ENCODE data around the gene LAMTOR5. TPM values are rescaled to one million over a fixed set of nuclear protein-coding genes. Genes with fewer than 3 reads are reported as not detected.

The LAMTOR5 gene
- total RNA-seq, 1 donor from 2014 or later, result 29.5 TPM

GRCh38 chr1:110433803-110434202, 26.3 kb upstream of the LAMTOR5 start:
- FAIRE-seq, result no peak
- Histone ChIP-seq H3K27me3 (ENCODE audit: control insufficient read depth, insufficient read depth, low read length) (peaks cover 10% of the 10 kb centered on the region), H3K4me3 (ENCODE audit: low read depth, low read length) (no peak overlapping the region), H3K36me3 (ENCODE audit: control insufficient read depth, insufficient read depth, low read length) (no peaks in the 10 kb centered on the region)
- peak; percentile 73 for DNase-seq (ENCODE audit: low read depth)
- TF ChIP-seq, protein P1, sequence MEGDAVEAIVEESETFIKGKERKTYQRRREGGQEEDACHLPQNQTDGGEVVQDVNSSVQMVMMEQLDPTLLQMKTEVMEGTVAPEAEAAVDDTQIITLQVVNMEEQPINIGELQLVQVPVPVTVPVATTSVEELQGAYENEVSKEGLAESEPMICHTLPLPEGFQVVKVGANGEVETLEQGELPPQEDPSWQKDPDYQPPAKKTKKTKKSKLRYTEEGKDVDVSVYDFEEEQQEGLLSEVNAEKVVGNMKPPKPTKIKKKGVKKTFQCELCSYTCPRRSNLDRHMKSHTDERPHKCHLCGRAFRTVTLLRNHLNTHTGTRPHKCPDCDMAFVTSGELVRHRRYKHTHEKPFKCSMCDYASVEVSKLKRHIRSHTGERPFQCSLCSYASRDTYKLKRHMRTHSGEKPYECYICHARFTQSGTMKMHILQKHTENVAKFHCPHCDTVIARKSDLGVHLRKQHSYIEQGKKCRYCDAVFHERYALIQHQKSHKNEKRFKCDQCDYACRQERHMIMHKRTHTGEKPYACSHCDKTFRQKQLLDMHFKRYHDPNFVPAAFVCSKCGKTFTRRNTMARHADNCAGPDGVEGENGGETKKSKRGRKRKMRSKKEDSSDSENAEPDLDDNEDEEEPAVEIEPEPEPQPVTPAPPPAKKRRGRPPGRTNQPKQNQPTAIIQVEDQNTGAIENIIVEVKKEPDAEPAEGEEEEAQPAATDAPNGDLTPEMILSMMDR (IDR thresholded peaks at IDR 0.05; ENCODE audit: insufficient read depth, low read length, severe bottlenecking), result peak; percentile 58

- TF ChIP-seq, protein P1 (IDR thresholded peaks at IDR 0.05; ENCODE audit: insufficient read depth, low read length, severe bottlenecking), result no peak
- H3K27me3 ChIP-seq (ENCODE audit: control insufficient read depth, insufficient read depth, low read length), result peaks cover 10% of the 10 kb centered on the region
- DNase-seq (ENCODE audit: low read depth) (no peak), FAIRE-seq (no peak)
- H3K4me3 ChIP-seq (ENCODE audit: low read depth, low read length), result no peak overlapping the region
- no peaks in the 10 kb centered on the region for H3K36me3 ChIP-seq (ENCODE audit: control insufficient read depth, insufficient read depth, low read length)
Observed at GRCh38 chr1:110433213-110433612, 25.7 kb upstream of the LAMTOR5 start.

- peaks cover 10% of the 10 kb centered on the region for H3K27me3 ChIP-seq (ENCODE audit: control insufficient read depth, insufficient read depth, low read length)
- no peaks in the 10 kb centered on the region for H3K36me3 ChIP-seq (ENCODE audit: control insufficient read depth, insufficient read depth, low read length)
- H3K4me3 ChIP-seq (ENCODE audit: low read depth, low read length), result no peak overlapping the region
- TF ChIP-seq, protein P1 (IDR thresholded peaks at IDR 0.05; ENCODE audit: insufficient read depth, low read length, severe bottlenecking), result no peak
- DNase-seq (ENCODE audit: low read depth) (no peak), FAIRE-seq (no peak)
Observed at GRCh38 chr1:110430901-110431300, 23.4 kb upstream of the LAMTOR5 start.

GRCh38 chr1:110430366-110430765, 22.9 kb upstream of the LAMTOR5 start:
- DNase-seq (ENCODE audit: low read depth), result no peak
- TF ChIP-seq, protein P1 (IDR thresholded peaks at IDR 0.05; ENCODE audit: insufficient read depth, low read length, severe bottlenecking), result no peak
- no peaks in the 10 kb centered on the region for H3K36me3 ChIP-seq (ENCODE audit: control insufficient read depth, insufficient read depth, low read length)
- H3K27me3 ChIP-seq (ENCODE audit: control insufficient read depth, insufficient read depth, low read length), result peaks cover 10% of the 10 kb centered on the region
- no peak for FAIRE-seq
- H3K4me3 ChIP-seq (ENCODE audit: low read depth, low read length), result no peak overlapping the region

- no peak for FAIRE-seq
- no peak for DNase-seq (ENCODE audit: low read depth)
- Histone ChIP-seq H3K4me3 (ENCODE audit: low read depth, low read length) (no peak overlapping the region), H3K36me3 (ENCODE audit: control insufficient read depth, insufficient read depth, low read length) (no peaks in the 10 kb centered on the region), H3K27me3 (ENCODE audit: control insufficient read depth, insufficient read depth, low read length) (peaks cover 10% of the 10 kb centered on the region)
- TF ChIP-seq, protein P1 (IDR thresholded peaks at IDR 0.05; ENCODE audit: insufficient read depth, low read length, severe bottlenecking), result no peak
Observed at GRCh38 chr1:110428946-110429345, 21.5 kb upstream of the LAMTOR5 start.

DNA sequence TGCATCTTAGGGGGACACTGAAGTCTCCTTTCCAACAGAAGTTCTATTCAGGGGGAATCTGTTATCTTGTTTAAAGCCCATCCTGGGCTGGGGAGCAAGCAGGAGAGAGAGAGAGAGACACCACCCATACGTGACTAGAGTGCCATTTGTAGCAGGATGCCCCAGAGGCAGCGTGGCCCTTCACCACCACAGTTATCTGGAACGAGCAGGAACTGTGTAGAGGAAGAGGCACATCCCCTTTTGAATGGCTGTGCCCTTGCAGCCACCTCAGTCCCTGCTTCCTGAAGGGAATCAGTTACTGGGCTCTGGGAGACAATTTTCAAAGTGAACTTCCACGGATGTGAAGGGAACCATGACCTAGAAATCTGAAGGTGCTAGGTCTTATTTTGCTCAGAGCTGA, 19.4 kb upstream of the LAMTOR5 start:
- peaks cover 9% of the 10 kb centered on the region for H3K27me3 ChIP-seq (ENCODE audit: control insufficient read depth, insufficient read depth, low read length)
- no peak for FAIRE-seq
- TF ChIP-seq, protein P1 (IDR thresholded peaks at IDR 0.05; ENCODE audit: insufficient read depth, low read length, severe bottlenecking), result no peak
- H3K4me3 ChIP-seq (ENCODE audit: low read depth, low read length), result no peak overlapping the region
- DNase-seq (ENCODE audit: low read depth), result no peak
- no peaks in the 10 kb centered on the region for H3K36me3 ChIP-seq (ENCODE audit: control insufficient read depth, insufficient read depth, low read length)
